Stimulated activated CD8-positive, alpha-beta memory T cell treated with anti-CD3 and anti-CD28 coated beads, Interleukin-7, amount 100 ng/mL, for 4 hours (primary cell): Measurements from ENCODE around the gene SUGP2.
"Not testable (repeated sequence)": the region's sequence is repeated elsewhere in the genome, so short reads cannot be mapped to it uniquely, and the experiment has no call there.

Experiments
- DNase-seq, 2 donors: peaks; one replicate each; pipeline ENCODE4 v3.0.0-alpha.2; 2020; ENCODE audit warnings: low read depth in 2 of 2

The SUGP2 gene

DNA sequence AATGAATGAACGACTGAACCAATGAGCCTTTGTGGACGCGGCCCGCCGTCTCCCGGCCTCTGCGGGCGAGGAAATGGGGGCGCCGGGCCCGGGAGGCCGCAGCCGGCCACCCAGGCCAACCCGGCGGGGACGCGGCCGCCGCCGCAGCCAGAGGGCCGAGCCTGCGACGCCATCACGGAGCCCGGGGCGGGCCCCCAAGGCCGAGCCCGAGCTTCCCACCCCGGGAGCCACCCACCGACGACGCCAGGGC, 216 bp downstream of the SUGP2 start:
- DNase-seq: no peak

- peak; percentile 77 to 79 for DNase-seq
Measured at GRCh38 chr19:19032420-19033175, 719 bp downstream of the SUGP2 start.

GRCh38 chr19:19031891-19032290, 1.4 kb downstream of the SUGP2 start:
- DNase-seq: no peak

- DNase-seq: no peak
Measured at GRCh38 chr19:19028526-19028925, 4.8 kb downstream of the SUGP2 start.

DNA sequence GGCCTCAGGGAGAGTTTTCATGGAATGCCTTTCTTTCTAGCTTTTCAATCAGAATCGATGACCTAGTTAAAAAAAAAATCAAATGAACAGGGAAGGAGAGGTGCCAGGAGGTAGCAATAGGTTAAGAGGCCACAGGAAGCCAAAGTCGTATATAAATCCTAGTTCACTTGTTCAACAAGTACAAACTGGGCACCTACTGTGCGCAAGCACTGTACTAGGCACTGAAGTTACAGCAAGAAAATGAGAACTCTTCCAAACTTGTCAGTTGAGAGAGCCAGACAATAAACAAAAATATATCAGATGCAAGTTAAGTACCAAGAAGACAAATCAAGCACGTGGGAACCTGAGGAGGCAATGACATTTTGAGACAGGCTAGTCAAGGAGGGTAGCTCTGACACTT, 6.1 kb downstream of the SUGP2 start:
- no peak for DNase-seq

DNA sequence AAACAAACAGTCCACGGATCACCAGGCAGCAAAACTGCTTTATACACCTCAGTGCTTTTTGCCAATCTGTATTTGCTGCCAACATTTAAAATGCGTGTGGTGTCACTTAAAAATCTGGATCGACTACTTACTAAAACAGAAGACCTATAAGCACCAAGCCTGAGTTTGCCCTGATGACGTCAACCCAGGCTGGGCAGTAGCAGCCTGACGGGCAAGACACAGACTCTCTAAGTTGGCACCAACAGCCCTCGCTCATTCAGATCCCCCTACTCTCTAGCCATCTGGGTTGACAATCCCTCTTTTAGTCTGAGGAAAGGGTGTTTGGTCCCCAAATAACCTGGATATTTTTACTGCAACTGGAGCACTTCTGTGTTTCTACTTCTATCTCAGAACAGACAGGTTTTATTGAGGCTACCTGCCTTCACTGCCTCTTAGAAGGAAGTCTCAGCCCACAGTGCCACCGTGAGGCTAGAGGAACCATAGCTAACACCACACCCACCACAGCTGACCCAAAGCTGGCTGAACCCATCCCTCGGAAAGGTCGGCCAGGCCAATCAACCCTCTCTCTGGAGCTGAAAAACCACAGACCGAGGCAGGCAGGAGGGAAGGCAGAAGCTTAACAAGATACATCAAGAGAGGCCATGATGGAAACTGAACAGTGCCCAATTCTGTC, 6.9 kb downstream of the SUGP2 start:
- DNase-seq: no peak

- DNase-seq: no peak
Measured at GRCh38 chr19:19025861-19026260, 7.5 kb downstream of the SUGP2 start.

GRCh38 chr19:19023376-19023775, 9.9 kb downstream of the SUGP2 start:
- not testable (repeated sequence) for DNase-seq

- no peak for DNase-seq
Measured at GRCh38 chr19:19022380-19022961, 10.8 kb downstream of the SUGP2 start.

DNA sequence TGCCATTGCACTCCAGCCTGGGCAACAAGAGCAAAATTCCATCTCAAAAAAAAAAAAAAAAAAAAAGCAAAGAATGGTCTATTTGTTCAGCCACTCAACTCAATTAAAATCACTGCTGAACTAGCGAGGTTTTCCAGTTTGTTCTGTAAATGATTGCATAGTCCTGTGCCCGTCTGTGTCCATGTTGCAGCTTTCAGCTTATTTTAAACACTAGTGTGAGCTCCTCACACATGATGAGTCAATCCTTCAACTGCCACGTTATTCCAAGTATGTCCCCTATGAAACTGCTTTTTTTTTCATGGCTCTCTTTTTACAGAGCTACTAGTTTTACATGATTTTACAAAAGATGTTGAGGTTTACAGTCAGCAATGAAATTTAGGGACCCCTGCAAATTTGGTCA, 12.2 kb downstream of the SUGP2 start:
- no peak for DNase-seq

DNA sequence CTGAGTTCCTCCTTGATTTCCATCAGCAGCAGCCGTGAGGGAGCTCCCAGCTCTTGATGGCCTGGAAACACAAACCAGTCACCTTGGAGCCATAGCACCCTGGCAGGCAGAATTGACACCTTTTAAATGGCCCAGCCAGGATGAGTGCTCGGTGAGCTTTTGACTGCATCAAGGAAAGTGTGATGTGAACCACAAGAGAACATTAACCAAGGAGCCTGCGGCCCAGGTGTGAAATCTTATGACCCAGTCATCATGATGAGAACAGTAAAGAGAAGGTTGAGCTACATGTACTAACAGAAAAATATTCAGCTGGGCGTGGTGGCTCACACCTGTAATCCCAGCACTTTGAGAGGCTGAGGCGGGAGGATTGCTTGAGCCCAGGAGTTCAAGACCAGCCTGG, 22.8 kb downstream of the SUGP2 start:
- peak in 1 of 2 donors; percentile 4 for DNase-seq

- no peak for DNase-seq
Measured at GRCh38 chr19:19009951-19010350, 23.4 kb downstream of the SUGP2 start.

GRCh38 chr19:19006213-19006612, 27.1 kb downstream of the SUGP2 start:
- DNase-seq: no peak

DNA sequence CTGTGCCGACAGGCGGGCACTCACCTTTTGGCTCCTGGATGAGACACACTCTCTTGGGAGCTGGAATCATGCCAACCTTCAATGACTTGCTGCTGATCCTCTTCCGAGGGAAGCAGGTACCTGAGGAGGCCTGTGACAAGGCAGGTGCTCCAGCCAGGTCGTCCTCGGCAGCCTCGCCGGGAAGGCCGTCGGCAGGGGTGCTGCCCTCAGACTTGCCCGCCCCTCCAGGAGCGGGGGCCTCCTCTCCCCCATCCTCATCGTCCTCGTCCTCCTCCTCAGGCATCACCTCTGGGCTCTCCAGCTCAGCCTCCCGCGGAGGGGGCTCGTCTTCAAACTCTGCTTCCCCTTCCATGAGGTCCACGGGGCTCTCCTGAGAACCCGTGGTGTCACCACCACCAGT, 29.2 kb downstream of the SUGP2 start:
- DNase-seq: no peak

DNA sequence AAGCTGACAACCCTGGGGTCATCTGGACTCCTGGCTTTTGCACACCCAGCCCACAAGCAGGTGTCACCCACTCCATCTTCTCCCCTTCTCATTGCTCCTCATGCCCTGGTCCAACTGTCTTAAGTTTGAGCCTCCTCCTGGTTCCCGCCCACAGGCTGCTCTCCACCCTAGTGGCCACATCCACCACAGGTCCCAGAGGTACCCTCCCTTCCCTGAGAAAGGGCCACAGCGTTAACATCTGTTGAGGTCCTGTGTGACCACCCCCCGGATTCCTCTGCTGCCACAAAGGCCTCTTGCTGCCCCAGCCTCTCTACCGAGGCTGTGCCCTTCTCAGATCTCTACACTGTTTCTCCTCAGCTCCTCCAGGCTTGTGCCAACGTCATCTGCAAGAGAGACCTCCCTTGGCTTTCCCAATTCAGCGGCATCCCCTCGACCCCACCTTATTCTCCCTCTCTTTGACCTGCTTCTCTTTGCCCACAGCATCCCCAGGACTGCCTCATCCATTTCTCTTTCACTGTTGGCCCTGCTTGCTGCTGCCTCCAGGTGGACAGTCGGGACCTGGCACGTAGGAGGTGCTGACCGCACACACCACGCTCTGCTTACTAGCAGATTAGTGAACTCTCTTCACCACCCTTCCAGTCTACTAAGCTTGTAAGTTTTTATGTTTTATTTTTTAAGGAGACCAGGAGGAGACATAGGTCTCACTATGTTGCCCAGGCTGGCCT, 33.3 kb downstream of the SUGP2 start:
- DNase-seq: no peak

- no peak for DNase-seq
Measured at GRCh38 chr19:18999016-18999758, 34.1 kb downstream of the SUGP2 start.

GRCh38 chr19:18998276-18998675, 35.0 kb downstream of the SUGP2 start:
- DNase-seq: no peak

DNA sequence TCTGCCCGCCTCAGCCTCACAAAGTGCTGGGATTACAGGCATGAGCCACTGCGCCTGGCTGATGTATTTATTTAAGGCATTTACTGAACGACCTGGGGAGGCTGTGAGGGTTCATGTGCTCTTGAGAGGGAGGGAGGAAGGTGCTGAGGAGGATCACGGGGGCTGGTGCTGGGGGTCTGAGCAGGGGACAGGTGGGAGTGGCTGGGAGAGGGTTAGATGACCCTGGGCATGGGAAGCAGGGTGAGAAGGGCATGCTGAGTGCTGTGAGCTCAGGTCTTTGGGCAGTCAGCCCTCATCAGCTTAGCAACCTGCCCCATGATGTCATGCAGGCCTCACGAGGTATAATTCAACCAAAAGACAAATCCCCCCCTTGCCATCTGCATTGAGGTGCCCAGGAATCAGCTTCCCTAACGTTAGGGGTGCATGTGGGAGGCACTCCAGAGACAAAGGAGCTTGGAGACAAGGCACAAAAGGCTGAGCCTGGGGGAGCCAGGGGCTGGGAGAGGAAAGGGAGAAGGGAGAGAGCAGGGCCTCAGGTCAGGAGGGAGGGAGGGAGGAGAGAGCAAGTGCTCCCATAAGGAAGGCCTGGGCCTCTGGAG, 36.4 kb downstream of the SUGP2 start:
- no peak for DNase-seq

DNA sequence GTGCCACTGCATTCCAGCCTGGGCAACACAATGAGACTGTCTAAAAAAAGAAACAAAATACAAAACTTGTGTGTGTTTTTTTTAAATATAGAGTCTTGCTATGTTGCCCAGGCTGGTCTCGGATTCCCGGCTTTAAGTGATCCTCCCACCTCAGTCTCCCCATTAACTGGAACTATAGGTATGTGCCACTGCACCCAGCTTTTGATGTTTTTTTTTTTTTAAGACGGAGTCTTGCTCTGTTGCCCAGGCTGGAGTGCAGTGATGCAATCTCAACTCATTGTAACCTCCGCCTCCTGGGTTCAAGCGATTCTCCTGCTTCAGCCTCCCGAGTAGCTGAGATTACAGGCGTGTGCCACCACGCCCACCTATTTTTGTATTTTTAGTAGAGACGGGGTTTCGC, 37.0 kb downstream of the SUGP2 start:
- no peak for DNase-seq

DNA sequence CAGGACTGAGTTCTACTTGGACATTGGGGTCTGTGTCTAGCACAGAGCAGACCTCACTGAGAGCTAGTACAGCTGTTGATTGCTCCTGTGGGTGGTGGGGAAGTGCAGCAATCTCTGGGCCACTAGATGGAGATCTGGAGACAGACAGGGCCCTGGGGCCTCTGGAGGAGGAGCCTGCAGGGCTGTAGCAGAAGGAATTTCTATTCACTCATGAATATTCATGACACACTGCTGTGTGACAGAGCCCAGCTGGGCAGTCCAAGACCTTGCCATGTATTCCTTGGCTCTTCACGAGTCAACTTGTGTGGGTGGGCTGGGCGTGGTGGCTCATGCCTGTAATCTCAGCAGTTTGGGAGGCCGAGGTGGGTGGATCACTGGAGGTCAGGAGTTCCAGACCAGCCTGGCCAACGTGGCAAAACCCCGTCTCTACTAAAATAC, 37.5 kb downstream of the SUGP2 start:
- no peak for DNase-seq

DNA sequence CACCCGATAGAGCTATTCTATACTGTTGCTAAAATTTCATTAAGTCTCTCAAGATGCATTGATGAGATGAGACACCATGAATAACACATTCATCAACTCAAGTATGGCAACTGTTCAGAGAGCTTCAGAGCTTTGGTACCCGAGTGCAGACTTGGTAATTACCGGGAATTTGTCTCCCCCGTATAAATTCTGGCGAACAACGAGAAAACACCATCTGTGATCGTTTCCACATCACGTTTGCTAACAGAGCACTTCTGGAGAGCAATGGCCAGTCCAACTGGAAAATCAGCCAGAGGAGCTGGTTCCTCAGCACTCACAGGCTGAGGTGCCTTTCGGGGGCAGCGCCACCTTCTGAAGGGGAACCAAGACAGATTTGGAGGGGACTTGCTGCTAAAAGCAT, 40.2 kb downstream of the SUGP2 start:
- no peak for DNase-seq

- no peak for DNase-seq
Measured at GRCh38 chr19:18992696-18993095, 40.6 kb downstream of the SUGP2 start.
